ENCODE results near the gene CDYL2. TPM values are rescaled to one million over a fixed set of nuclear protein-coding genes. Genes with fewer than 3 reads are reported as not detected.

Gene CDYL2
- total RNA-seq, 2 donors from 2014 or later = 9.9 to 12.8 TPM

- DNase-seq = no peak
- Histone ChIP-seq H3K4me3 (ENCODE audit: low read length) (no peak overlapping the region), H3K4me1 (ENCODE audit: control insufficient read depth, insufficient read depth, low read length) (no peaks in the 10 kb centered on the region), H3K9me3 (ENCODE audit: control insufficient read depth, low read length) (no peaks in the 10 kb centered on the region), H3K27ac (ENCODE audit: low read depth, low read length) (no peak overlapping the region), H3K9ac (ENCODE audit: extremely low read depth, low read length, poor library complexity, severe bottlenecking) (no peak overlapping the region), H3K27me3 (ENCODE audit: control insufficient read depth, insufficient read depth, low read length, poor library complexity, severe bottlenecking) (no peaks in the 10 kb centered on the region), H3K36me3 (ENCODE audit: control insufficient read depth, insufficient read depth, low read length) (no peaks in the 10 kb centered on the region)
- WGBS, 2 experiments (ENCODE audit: insufficient coverage in 1 of 2, insufficient read length in 1 of 2) = 91 to 100% methylated on average over 3 to 4 of the region's 4 CpGs
- Mint-ChIP-seq H3K36me3 (ENCODE audit: low read depth) (peaks cover 10% of the 10 kb centered on the region), H3K9me3 (no peaks in the 10 kb centered on the region), H3K27ac (no peak overlapping the region), H3K4me1 (peaks cover 3% of the 10 kb centered on the region), H3K27me3 (ENCODE audit: insufficient read depth) (no peaks in the 10 kb centered on the region), H3K4me3 (no peak overlapping the region)
- TF ChIP-seq CTCF (conservative IDR thresholded peaks at IDR 0.05) = no peak
These were observed 58.2 kb downstream of the CDYL2 start for GRCh38 chr16:80746231-80746630.

- Histone ChIP-seq H3K4me3 (ENCODE audit: low read length) (no peak overlapping the region), H3K27me3 (ENCODE audit: control insufficient read depth, insufficient read depth, low read length, poor library complexity, severe bottlenecking) (no peaks in the 10 kb centered on the region), H3K9ac (ENCODE audit: extremely low read depth, low read length, poor library complexity, severe bottlenecking) (no peak overlapping the region), H3K36me3 (ENCODE audit: control insufficient read depth, insufficient read depth, low read length) (no peaks in the 10 kb centered on the region), H3K9me3 (ENCODE audit: control insufficient read depth, low read length) (no peaks in the 10 kb centered on the region), H3K27ac (ENCODE audit: low read depth, low read length) (no peak overlapping the region), H3K4me1 (ENCODE audit: control insufficient read depth, insufficient read depth, low read length) (no peaks in the 10 kb centered on the region)
- Mint-ChIP-seq H3K36me3 (ENCODE audit: low read depth) (peaks cover 10% of the 10 kb centered on the region), H3K9me3 (peaks cover 8% of the 10 kb centered on the region), H3K27me3 (ENCODE audit: insufficient read depth) (no peaks in the 10 kb centered on the region), H3K27ac (no peak overlapping the region), H3K4me1 (no peaks in the 10 kb centered on the region), H3K4me3 (no peak overlapping the region)
- no peak for DNase-seq
- WGBS, 2 experiments (ENCODE audit: insufficient coverage in 1 of 2, insufficient read length in 1 of 2) = 80 to 88% methylated on average over 1 to 4 of the region's 4 CpGs
- TF ChIP-seq CTCF (conservative IDR thresholded peaks at IDR 0.05) = no peak
These were observed 59.5 kb downstream of the CDYL2 start for GRCh38 chr16:80744856-80745255.

- peaks cover 9% of the 10 kb centered on the region for H3K9me3 Mint-ChIP-seq
- H3K4me1 Mint-ChIP-seq = no peaks in the 10 kb centered on the region
- Histone ChIP-seq H3K27ac (ENCODE audit: low read depth, low read length) (no peak overlapping the region), H3K27me3 (ENCODE audit: control insufficient read depth, insufficient read depth, low read length, poor library complexity, severe bottlenecking) (no peaks in the 10 kb centered on the region), H3K9me3 (ENCODE audit: control insufficient read depth, low read length) (no peaks in the 10 kb centered on the region), H3K4me3 (ENCODE audit: low read length) (no peak overlapping the region), H3K9ac (ENCODE audit: extremely low read depth, low read length, poor library complexity, severe bottlenecking) (no peak overlapping the region), H3K4me1 (ENCODE audit: control insufficient read depth, insufficient read depth, low read length) (no peaks in the 10 kb centered on the region), H3K36me3 (ENCODE audit: control insufficient read depth, insufficient read depth, low read length) (no peaks in the 10 kb centered on the region)
- H3K36me3 Mint-ChIP-seq (ENCODE audit: low read depth) = peaks cover 10% of the 10 kb centered on the region
- H3K27me3 Mint-ChIP-seq (ENCODE audit: insufficient read depth) = no peaks in the 10 kb centered on the region
- DNase-seq = no peak
- H3K4me3 Mint-ChIP-seq = no peak overlapping the region
- no peak overlapping the region for H3K27ac Mint-ChIP-seq
- 94 to 100% methylated on average over 1 of the region's 1 CpG for WGBS, 2 experiments (ENCODE audit: insufficient coverage in 1 of 2, insufficient read length in 1 of 2)
- no peak for TF ChIP-seq CTCF (conservative IDR thresholded peaks at IDR 0.05)
These were observed 60.6 kb downstream of the CDYL2 start for GRCh38 chr16:80743772-80744171.

All from endodermal cell (in vitro differentiated cells).